ENCODE results near the gene PLOD3.

DNA sequence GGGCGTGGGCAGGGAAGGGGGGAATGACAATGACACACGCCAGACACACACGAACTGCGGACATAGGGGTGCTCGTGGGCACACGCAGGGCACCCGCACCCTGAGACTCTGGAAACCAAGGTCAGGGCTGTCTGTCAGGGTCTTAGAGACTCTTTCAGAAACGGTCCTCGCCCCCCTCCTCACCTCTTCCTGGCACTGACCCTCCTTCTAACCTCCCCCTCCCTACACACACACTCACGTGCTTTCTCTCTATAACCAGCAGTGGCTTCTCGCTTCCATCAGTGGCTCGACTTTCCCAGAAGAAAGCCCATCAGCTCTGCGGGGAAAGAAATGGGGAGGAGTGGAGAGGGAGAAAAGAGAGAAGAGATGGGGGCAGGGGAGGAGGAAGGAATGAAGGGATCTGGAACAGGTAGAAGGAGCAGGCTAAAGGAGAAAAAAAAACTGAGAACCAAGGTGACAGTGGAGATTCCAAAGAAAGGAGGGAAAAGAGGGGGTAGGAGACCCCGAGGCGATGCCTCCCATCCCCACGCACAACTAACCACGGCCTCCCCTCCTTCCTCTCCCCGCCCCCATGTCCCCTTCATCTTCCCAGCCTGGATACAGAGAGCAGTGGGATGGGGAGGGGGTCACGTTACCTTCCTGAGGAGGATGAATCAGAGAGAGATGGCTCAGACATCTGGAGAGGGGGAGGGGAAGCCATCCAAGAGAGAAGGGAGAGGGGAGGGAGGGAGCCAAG is 50.3 kb downstream of the PLOD3 start:
- no peak for TF ChIP-seq CTCF (IDR thresholded peaks at IDR 0.05; ENCODE audit: low read length)
- TF ChIP-seq EZH2 (IDR thresholded peaks at IDR 0.05; ENCODE audit: borderline replicate concordance, low read length) = no peak
